WTC11 (cell line): ENCODE results near the gene HEPACAM. TPM values are rescaled to one million over a fixed set of nuclear protein-coding genes. Genes with fewer than 3 reads are reported as not detected.

ENCODE experiments used
- ATAC-seq: fragments of 200-7000 bp; cut with Tn5 transposase; 2 replicates; pipeline ENCODE4 v1.10.0; 2021; ENCODE audit warnings: mild to moderate bottlenecking, moderate library complexity
- CTCF ChIA-PET: fragments of 300-600 bp; sonication (Branson Sonifier 250); formaldehyde crosslinking; loops from one replicate; lab custom pipeline; 2021; ENCODE audit warnings: antibody characterized with exemption; lab: Charles Lee
- POLR2A ChIA-PET: fragments of 350-600 bp; sonication (Branson Sonifier 250); formaldehyde crosslinking; loops from one replicate; lab custom pipeline; 2021; ENCODE audit warnings: antibody characterized with exemption; lab: Charles Lee
- DNase-seq: peaks from one replicate; pipeline ENCODE4 v3.0.0; 2021; ENCODE audit warnings: low spot score
- H3K27ac Mint-ChIP-seq: 2 replicates; pipeline ENCODE4 v1.8.0; 2021; ENCODE audit warnings: mixed read lengths
- H3K27me3 Mint-ChIP-seq: 2 replicates; pipeline ENCODE4 v1.8.0; 2021; ENCODE audit warnings: low read depth, mild to moderate bottlenecking, moderate library complexity, mixed read lengths
- H3K36me3 Mint-ChIP-seq: 2 replicates; pipeline ENCODE4 v1.8.0; 2021; ENCODE audit warnings: mixed read lengths
- H3K4me1 Mint-ChIP-seq: 2 replicates; pipeline ENCODE4 v1.8.0; 2022; ENCODE audit warnings: mixed read lengths
- H3K4me3 Mint-ChIP-seq: 2 replicates; pipeline ENCODE4 v1.8.0; 2021; ENCODE audit warnings: mild to moderate bottlenecking, moderate library complexity, mixed read lengths
- H3K9me3 Mint-ChIP-seq: 2 replicates; pipeline ENCODE4 v1.8.0; 2021; ENCODE audit warnings: mixed read lengths
- CBFB ChIP-seq: sonication (generic); formaldehyde crosslinking; IDR thresholded peaks from 2 replicates; pipeline ENCODE4 v1.8.1; 2022; ENCODE audit warnings: mild to moderate bottlenecking, low read depth, missing genetic modification reagents
- EMX1 ChIP-seq: fragments of 250-450 bp; sonication (Bioruptor Pico); IDR thresholded peaks from 2 replicates; pipeline ENCODE4 v1.8.0; 2021; ENCODE audit warnings: mild to moderate bottlenecking
- FOXP1 ChIP-seq: sonication (generic); formaldehyde crosslinking; IDR thresholded peaks from 2 replicates; pipeline ENCODE4 v1.8.0; 2022; ENCODE audit warnings: missing genetic modification reagents, mild to moderate bottlenecking, moderate library complexity, borderline replicate concordance
- GRHL2 ChIP-seq: fragments of 250-450 bp; sonication (Bioruptor Pico); IDR thresholded peaks from 2 replicates; pipeline ENCODE4 v1.8.0; 2022; ENCODE audit warnings: mild to moderate bottlenecking, moderate library complexity; ENCODE audit not compliant: insufficient replicate concordance, severe bottlenecking
- IRF2 ChIP-seq: sonication (generic); formaldehyde crosslinking; IDR thresholded peaks from 2 replicates; pipeline ENCODE4 v1.8.0; 2022; ENCODE audit warnings: low read depth, missing genetic modification reagents, borderline replicate concordance
- NFATC4 ChIP-seq: fragments of 250-450 bp; sonication (Bioruptor Pico); IDR thresholded peaks from 2 replicates; pipeline ENCODE4 v1.9.0; 2021; ENCODE audit warnings: mild to moderate bottlenecking
- NFYB ChIP-seq: sonication (generic); formaldehyde crosslinking; conservative IDR thresholded peaks from 2 replicates; pipeline ENCODE4 v1.8.0; 2022; ENCODE audit warnings: low read depth, missing genetic modification reagents
- PRRX2 ChIP-seq: fragments of 250-450 bp; sonication (Bioruptor Pico); IDR thresholded peaks from 2 replicates; pipeline ENCODE4 v1.8.0; 2021; ENCODE audit warnings: mild to moderate bottlenecking
- SP1 ChIP-seq: sonication (generic); formaldehyde crosslinking; conservative IDR thresholded peaks from 2 replicates; pipeline ENCODE4 v1.8.1; 2022; ENCODE audit warnings: missing genetic modification reagents
- TCF7 ChIP-seq: sonication (generic); formaldehyde crosslinking; IDR thresholded peaks from 2 replicates; pipeline ENCODE4 v1.8.0; 2022; ENCODE audit warnings: mild to moderate bottlenecking, low read depth, missing genetic modification reagents, moderate library complexity
- ZBTB21 ChIP-seq: sonication (generic); formaldehyde crosslinking; IDR thresholded peaks from 2 replicates; pipeline ENCODE4 v1.8.1; 2023; ENCODE audit warnings: mild to moderate bottlenecking, missing genetic modification reagents, borderline replicate concordance
- ZNF219 ChIP-seq: sonication (generic); formaldehyde crosslinking; IDR thresholded peaks from 2 replicates; pipeline ENCODE4 v1.8.0; 2023; ENCODE audit warnings: missing genetic modification reagents, mild to moderate bottlenecking, borderline replicate concordance
- ZNF423 ChIP-seq: fragments of 250-450 bp; sonication (Bioruptor Pico); IDR thresholded peaks from 2 replicates; pipeline ENCODE4 v2.1.2; 2022; ENCODE audit warnings: mild to moderate bottlenecking, moderate library complexity
- total RNA-seq: library from RNA; stranded (reverse); gene quantifications from 3 replicates; pipeline ENCODE4 v1.2.3, GENCODE V29; 2021
- TF ChIP-seq, protein P1 (sequence below): sonication (generic); formaldehyde crosslinking; IDR thresholded peaks from 2 replicates; pipeline ENCODE4 v1.8.0; 2023; ENCODE audit warnings: missing genetic modification reagents
- TF ChIP-seq, protein P2 (sequence below): sonication (generic); formaldehyde crosslinking; IDR thresholded peaks from 2 replicates; pipeline ENCODE4 v1.8.1; 2023; ENCODE audit warnings: mild to moderate bottlenecking, missing genetic modification reagents
- TF ChIP-seq, protein P3 (sequence below): fragments of 200-600 bp; IDR thresholded peaks from 2 replicates; pipeline ENCODE4 v1.8.0; 2022; ENCODE audit warnings: antibody characterized with exemption
- TF ChIP-seq, protein P4 (sequence below): sonication (generic); formaldehyde crosslinking; IDR thresholded peaks from 2 replicates; pipeline ENCODE4 v1.8.1; 2023; ENCODE audit warnings: mild to moderate bottlenecking, missing genetic modification reagents
- TF ChIP-seq, protein P5 (sequence below): sonication (generic); formaldehyde crosslinking; IDR thresholded peaks from 2 replicates; pipeline ENCODE4 v1.8.0; 2022; ENCODE audit warnings: mild to moderate bottlenecking, missing genetic modification reagents
- TF ChIP-seq, protein P6 (sequence below): sonication (generic); formaldehyde crosslinking; IDR thresholded peaks from 2 replicates; pipeline ENCODE4 v1.8.1; 2023; ENCODE audit warnings: mild to moderate bottlenecking, missing genetic modification reagents, moderate library complexity
- TF ChIP-seq, protein P7 (sequence below): sonication (generic); formaldehyde crosslinking; IDR thresholded peaks from 2 replicates; pipeline ENCODE4 v1.8.1; 2022; ENCODE audit warnings: missing genetic modification reagents, borderline replicate concordance
- TF ChIP-seq, protein P8 (sequence below): sonication (generic); formaldehyde crosslinking; IDR thresholded peaks from 2 replicates; pipeline ENCODE4 v1.8.1; 2022; ENCODE audit warnings: mild to moderate bottlenecking, moderate library complexity, missing genetic modification reagents
- TF ChIP-seq, protein P9 (sequence below): sonication (generic); formaldehyde crosslinking; IDR thresholded peaks from 2 replicates; pipeline ENCODE4 v1.8.0; 2022; ENCODE audit warnings: mild to moderate bottlenecking, missing genetic modification reagents

Gene HEPACAM
- total RNA-seq, 1 experiment from 2014 or later: not detected

DNA sequence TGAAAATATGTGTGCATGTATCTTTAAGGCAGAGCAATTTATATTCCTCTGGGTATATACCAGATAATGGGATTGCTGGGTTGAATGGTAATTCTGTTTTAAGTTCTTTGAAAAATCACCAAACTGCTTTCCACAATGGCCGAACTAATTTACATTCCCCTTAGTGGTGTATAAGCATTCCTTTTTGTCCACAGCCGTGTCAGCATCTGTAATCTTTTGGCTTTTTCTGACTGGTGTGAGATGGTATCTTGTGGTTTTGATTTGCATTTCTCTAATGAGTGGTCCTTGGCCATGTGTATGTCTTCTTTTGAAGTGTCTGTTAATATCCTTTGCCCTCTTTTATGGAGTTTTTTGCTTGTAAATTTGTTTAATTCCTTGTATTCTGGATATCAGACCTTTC, 42.5 kb upstream of the HEPACAM start:
- no peak for DNase-seq
- CTCF ChIA-PET: no interaction called here
- no peak overlapping the region for H3K27ac Mint-ChIP-seq

DNA sequence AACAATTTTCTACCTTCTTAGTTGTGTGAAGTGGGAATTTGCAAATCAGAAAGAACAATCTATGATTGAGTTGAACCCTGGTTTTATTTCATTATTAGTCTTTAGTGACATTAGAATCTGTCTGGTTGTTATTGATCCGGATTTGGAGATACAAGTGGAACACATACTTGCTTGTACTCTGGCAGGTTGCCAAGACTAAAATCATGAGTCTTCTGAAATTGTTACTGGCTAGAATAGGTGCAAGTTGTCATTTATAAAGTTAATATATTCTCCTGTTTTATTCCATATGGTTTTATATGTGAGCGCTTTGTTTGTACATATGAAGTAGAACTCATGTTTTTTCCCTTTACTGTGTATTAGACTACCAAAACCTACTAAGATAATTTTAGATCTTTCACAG, 41.2 kb upstream of the HEPACAM start:
- peaks cover 8% of the 10 kb centered on the region for H3K27me3 Mint-ChIP-seq
- peaks cover 39% of the 10 kb centered on the region for H3K9me3 Mint-ChIP-seq
- H3K4me1 Mint-ChIP-seq: no peaks in the 10 kb centered on the region
- POLR2A ChIA-PET: no interaction called here
- DNase-seq (no peak), ATAC-seq (no peak)
- H3K36me3 Mint-ChIP-seq: peaks cover 18% of the 10 kb centered on the region
- H3K4me3 Mint-ChIP-seq: no peak overlapping the region
- no peak overlapping the region for H3K27ac Mint-ChIP-seq
- CTCF ChIA-PET: no interaction called here
- TF ChIP-seq, protein P1, sequence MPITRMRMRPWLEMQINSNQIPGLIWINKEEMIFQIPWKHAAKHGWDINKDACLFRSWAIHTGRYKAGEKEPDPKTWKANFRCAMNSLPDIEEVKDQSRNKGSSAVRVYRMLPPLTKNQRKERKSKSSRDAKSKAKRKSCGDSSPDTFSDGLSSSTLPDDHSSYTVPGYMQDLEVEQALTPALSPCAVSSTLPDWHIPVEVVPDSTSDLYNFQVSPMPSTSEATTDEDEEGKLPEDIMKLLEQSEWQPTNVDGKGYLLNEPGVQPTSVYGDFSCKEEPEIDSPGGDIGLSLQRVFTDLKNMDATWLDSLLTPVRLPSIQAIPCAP (CRISPR knock-in tag): no peak
- TF ChIP-seq PRRX2 (CRISPR knock-in tag) (no peak), ZNF219 (CRISPR knock-in tag) (no peak), NFATC4 (CRISPR knock-in tag) (no peak), EMX1 (CRISPR knock-in tag) (no peak), SP1 (CRISPR knock-in tag) (no peak), CBFB (CRISPR knock-in tag) (no peak), GRHL2 (CRISPR knock-in tag) (no peak), IRF2 (CRISPR knock-in tag) (no peak), ZNF423 (CRISPR knock-in tag) (no peak)
- TF ChIP-seq, protein P2, sequence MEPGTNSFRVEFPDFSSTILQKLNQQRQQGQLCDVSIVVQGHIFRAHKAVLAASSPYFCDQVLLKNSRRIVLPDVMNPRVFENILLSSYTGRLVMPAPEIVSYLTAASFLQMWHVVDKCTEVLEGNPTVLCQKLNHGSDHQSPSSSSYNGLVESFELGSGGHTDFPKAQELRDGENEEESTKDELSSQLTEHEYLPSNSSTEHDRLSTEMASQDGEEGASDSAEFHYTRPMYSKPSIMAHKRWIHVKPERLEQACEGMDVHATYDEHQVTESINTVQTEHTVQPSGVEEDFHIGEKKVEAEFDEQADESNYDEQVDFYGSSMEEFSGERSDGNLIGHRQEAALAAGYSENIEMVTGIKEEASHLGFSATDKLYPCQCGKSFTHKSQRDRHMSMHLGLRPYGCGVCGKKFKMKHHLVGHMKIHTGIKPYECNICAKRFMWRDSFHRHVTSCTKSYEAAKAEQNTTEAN (CRISPR knock-in tag): no peak
- TF ChIP-seq, protein P3, sequence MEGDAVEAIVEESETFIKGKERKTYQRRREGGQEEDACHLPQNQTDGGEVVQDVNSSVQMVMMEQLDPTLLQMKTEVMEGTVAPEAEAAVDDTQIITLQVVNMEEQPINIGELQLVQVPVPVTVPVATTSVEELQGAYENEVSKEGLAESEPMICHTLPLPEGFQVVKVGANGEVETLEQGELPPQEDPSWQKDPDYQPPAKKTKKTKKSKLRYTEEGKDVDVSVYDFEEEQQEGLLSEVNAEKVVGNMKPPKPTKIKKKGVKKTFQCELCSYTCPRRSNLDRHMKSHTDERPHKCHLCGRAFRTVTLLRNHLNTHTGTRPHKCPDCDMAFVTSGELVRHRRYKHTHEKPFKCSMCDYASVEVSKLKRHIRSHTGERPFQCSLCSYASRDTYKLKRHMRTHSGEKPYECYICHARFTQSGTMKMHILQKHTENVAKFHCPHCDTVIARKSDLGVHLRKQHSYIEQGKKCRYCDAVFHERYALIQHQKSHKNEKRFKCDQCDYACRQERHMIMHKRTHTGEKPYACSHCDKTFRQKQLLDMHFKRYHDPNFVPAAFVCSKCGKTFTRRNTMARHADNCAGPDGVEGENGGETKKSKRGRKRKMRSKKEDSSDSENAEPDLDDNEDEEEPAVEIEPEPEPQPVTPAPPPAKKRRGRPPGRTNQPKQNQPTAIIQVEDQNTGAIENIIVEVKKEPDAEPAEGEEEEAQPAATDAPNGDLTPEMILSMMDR: no peak
- TF ChIP-seq, protein P4, sequence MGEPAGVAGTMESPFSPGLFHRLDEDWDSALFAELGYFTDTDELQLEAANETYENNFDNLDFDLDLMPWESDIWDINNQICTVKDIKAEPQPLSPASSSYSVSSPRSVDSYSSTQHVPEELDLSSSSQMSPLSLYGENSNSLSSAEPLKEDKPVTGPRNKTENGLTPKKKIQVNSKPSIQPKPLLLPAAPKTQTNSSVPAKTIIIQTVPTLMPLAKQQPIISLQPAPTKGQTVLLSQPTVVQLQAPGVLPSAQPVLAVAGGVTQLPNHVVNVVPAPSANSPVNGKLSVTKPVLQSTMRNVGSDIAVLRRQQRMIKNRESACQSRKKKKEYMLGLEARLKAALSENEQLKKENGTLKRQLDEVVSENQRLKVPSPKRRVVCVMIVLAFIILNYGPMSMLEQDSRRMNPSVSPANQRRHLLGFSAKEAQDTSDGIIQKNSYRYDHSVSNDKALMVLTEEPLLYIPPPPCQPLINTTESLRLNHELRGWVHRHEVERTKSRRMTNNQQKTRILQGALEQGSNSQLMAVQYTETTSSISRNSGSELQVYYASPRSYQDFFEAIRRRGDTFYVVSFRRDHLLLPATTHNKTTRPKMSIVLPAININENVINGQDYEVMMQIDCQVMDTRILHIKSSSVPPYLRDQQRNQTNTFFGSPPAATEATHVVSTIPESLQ (CRISPR knock-in tag): no peak
- TF ChIP-seq, protein P5, sequence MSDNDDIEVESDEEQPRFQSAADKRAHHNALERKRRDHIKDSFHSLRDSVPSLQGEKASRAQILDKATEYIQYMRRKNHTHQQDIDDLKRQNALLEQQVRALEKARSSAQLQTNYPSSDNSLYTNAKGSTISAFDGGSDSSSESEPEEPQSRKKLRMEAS (CRISPR knock-in tag): no peak

More for the DNA sequence above, 42.5 kb upstream of the HEPACAM start:
- POLR2A ChIA-PET: no interaction called here
- TF ChIP-seq TCF7 (CRISPR knock-in tag): no peak
- TF ChIP-seq, protein P6, sequence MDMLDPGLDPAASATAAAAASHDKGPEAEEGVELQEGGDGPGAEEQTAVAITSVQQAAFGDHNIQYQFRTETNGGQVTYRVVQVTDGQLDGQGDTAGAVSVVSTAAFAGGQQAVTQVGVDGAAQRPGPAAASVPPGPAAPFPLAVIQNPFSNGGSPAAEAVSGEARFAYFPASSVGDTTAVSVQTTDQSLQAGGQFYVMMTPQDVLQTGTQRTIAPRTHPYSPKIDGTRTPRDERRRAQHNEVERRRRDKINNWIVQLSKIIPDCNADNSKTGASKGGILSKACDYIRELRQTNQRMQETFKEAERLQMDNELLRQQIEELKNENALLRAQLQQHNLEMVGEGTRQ: no peak
- TF ChIP-seq, protein P7, sequence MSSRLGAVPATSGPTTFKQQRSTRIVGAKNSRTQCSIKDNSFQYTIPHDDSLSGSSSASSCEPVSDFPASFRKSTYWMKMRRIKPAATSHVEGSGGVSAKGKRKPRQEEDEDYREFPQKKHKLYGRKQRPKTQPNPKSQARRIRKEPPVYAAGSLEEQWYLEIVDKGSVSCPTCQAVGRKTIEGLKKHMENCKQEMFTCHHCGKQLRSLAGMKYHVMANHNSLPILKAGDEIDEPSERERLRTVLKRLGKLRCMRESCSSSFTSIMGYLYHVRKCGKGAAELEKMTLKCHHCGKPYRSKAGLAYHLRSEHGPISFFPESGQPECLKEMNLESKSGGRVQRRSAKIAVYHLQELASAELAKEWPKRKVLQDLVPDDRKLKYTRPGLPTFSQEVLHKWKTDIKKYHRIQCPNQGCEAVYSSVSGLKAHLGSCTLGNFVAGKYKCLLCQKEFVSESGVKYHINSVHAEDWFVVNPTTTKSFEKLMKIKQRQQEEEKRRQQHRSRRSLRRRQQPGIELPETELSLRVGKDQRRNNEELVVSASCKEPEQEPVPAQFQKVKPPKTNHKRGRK: no peak
- TF ChIP-seq, protein P8, sequence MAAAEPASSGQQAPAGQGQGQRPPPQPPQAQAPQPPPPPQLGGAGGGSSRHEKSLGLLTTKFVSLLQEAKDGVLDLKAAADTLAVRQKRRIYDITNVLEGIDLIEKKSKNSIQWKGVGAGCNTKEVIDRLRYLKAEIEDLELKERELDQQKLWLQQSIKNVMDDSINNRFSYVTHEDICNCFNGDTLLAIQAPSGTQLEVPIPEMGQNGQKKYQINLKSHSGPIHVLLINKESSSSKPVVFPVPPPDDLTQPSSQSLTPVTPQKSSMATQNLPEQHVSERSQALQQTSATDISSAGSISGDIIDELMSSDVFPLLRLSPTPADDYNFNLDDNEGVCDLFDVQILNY (CRISPR knock-in tag): no peak
- no peak for TF ChIP-seq CBFB (CRISPR knock-in tag)
- TF ChIP-seq, protein P3: no peak
- no peak for TF ChIP-seq NFYB (CRISPR knock-in tag)
- TF ChIP-seq ZBTB21 (CRISPR knock-in tag): no peak
- TF ChIP-seq, protein P9, sequence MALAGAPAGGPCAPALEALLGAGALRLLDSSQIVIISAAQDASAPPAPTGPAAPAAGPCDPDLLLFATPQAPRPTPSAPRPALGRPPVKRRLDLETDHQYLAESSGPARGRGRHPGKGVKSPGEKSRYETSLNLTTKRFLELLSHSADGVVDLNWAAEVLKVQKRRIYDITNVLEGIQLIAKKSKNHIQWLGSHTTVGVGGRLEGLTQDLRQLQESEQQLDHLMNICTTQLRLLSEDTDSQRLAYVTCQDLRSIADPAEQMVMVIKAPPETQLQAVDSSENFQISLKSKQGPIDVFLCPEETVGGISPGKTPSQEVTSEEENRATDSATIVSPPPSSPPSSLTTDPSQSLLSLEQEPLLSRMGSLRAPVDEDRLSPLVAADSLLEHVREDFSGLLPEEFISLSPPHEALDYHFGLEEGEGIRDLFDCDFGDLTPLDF (CRISPR knock-in tag): no peak
- TF ChIP-seq FOXP1: no peak
- TF ChIP-seq, all 79 proteins: peak for 0
- Mint-ChIP-seq H3K27me3 (peaks cover 8% of the 10 kb centered on the region), H3K36me3 (peaks cover 27% of the 10 kb centered on the region), H3K9me3 (peaks cover 52% of the 10 kb centered on the region), H3K4me1 (no peaks in the 10 kb centered on the region), H3K4me3 (no peak overlapping the region)
- no peak for ATAC-seq
